Right lobe of liver (tissue), 6 donors: ENCODE results near the gene MACROD2. TPM values are rescaled to one million over a fixed set of nuclear protein-coding genes. Genes with fewer than 3 reads are reported as not detected.
"Not testable (repeated sequence)": the region's sequence is repeated elsewhere in the genome, so short reads cannot be mapped to it uniquely, and the experiment has no call there.

Source experiments
- ATAC-seq, 4 donors: fragments of 200-7000 bp; cut with Tn5 transposase; one replicate each; pipeline ENCODE4 v1.9.1; 2020; ENCODE audit warnings: mild to moderate bottlenecking in 4 of 4, moderate library complexity in 4 of 4
- DNase-seq, 3 donors: peaks; one replicate each; pipeline ENCODE4 v3.0.0-alpha.2; 2020
- H3K27ac ChIP-seq, 3 donors: fragments of 200-600 bp; one replicate each; pipeline ENCODE4 v1.8.0; 2022
- H3K27me3 ChIP-seq, 2 donors: fragments of 200-600 bp; one replicate each; pipeline ENCODE4 v1.8.0; 2022
- H3K36me3 ChIP-seq, 4 donors: fragments of 200-600 bp; sonication (generic) in 1 of 4; one replicate each; pipeline versions ENCODE4 v1.5.1 to v1.8.0; 2017 to 2022; ENCODE audit warnings: control low read depth in 1 of 4
- H3K4me1 ChIP-seq, 4 donors: fragments of 200-600 bp; sonication (generic) in 1 of 4; one replicate each; pipeline versions ENCODE4 v1.5.1 to v1.8.0; 2017 to 2022; ENCODE audit warnings: control low read depth in 1 of 4
- H3K4me3 ChIP-seq, 3 donors: fragments of 200-600 bp; one replicate each; pipeline ENCODE4 v1.8.0; 2022
- H3K9me3 ChIP-seq, 4 donors: fragments of 200-600 bp; sonication (generic) in 1 of 4; one replicate each; pipeline versions ENCODE4 v1.5.1 to v1.8.0; 2017 to 2022; ENCODE audit warnings: control low read depth in 1 of 4
- POLR2A ChIP-seq: fragments of 450-650 bp; IDR thresholded peaks from one replicate; pipeline ENCODE4 v1.6.1; 2017; ENCODE audit warnings: antibody characterized with exemption, mild to moderate bottlenecking
- WGBS: methylation state at CpG from one replicate; pipeline ENCODE4 v1.1.6; 2018; ENCODE audit warnings: low coverage, low lambda C conversion rate; ENCODE audit not compliant: insufficient coverage; ENCODE audit errors: missing lambda C conversion rate; 5-methylcytosine and 5-hydroxymethylcytosine counted together
- intact Hi-C, 2 donors: fragments of 100-400 bp; cut with DNase I; formaldehyde crosslinking; loops; one replicate each; pipeline versions ENCODE4 v1.11.2 to v1.14.1; 2022
- total RNA-seq, 6 experiments: library from RNA; depleted of rRNA in 2 of 6; stranded (reverse); fragments of >200 nt in 2 of 6; fragmentation: NEBNext Ultra II Directional in 3 of 6; extraction: Animal tissue kit (Norgen Biotek cat#: 25700) in 3 of 6; gene quantifications; one replicate each; pipeline versions ENCODE4 v1.1.0 to v1.2.4, GENCODE V29; 2016 to 2023
- TF ChIP-seq, protein P1 (sequence below), 4 donors: fragments of 200-600 bp in 3 of 4; fragments of 450-650 bp in 1 of 4; IDR thresholded peaks; one replicate each; pipeline versions ENCODE4 v1.5.1 to v1.8.0; 2016 to 2022; ENCODE audit warnings: antibody characterized with exemption in 4 of 4, mild to moderate bottlenecking in 2 of 4
- donor health status: DM: no; HTN: yes; CAD: no.
- donor health status: DM: no; HTN: no; CAD: no.
- donor health status: DM: no; HTN: no; CAD: no.
- donor health status: DM: no; HTN: yes; CAD: no.
- donor health status: DM: no; HTN: yes; CAD: no.

MACROD2 gene
- total RNA-seq, 6 experiments from 2014 or later, result 1.2 to 5.5 (median 3.3) TPM

DNA sequence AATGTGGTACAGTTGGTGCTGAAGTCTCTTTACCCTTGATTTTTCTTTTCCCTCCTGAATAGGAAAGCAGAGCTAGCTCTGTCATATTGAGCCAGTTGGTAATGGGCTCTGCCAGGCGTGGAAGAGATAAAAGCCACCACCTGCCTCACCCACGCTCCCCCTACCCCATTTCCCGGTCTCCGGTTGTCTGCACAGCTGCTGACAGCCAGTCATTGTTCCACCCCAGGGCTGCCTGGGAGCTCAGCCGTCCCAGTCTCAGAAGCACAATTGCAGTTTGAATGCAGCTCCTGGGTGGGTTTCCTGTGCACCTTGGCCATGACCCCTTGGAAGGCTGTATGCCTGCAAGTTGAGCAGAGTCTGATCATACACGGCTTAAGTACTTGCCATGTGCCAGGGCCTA is 1017.2 kb downstream of the MACROD2 start:
- TF ChIP-seq POLR2A, result no peak
- TF ChIP-seq, protein P1, sequence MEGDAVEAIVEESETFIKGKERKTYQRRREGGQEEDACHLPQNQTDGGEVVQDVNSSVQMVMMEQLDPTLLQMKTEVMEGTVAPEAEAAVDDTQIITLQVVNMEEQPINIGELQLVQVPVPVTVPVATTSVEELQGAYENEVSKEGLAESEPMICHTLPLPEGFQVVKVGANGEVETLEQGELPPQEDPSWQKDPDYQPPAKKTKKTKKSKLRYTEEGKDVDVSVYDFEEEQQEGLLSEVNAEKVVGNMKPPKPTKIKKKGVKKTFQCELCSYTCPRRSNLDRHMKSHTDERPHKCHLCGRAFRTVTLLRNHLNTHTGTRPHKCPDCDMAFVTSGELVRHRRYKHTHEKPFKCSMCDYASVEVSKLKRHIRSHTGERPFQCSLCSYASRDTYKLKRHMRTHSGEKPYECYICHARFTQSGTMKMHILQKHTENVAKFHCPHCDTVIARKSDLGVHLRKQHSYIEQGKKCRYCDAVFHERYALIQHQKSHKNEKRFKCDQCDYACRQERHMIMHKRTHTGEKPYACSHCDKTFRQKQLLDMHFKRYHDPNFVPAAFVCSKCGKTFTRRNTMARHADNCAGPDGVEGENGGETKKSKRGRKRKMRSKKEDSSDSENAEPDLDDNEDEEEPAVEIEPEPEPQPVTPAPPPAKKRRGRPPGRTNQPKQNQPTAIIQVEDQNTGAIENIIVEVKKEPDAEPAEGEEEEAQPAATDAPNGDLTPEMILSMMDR (IDR thresholded peaks at IDR 0.05), result no peak

DNA sequence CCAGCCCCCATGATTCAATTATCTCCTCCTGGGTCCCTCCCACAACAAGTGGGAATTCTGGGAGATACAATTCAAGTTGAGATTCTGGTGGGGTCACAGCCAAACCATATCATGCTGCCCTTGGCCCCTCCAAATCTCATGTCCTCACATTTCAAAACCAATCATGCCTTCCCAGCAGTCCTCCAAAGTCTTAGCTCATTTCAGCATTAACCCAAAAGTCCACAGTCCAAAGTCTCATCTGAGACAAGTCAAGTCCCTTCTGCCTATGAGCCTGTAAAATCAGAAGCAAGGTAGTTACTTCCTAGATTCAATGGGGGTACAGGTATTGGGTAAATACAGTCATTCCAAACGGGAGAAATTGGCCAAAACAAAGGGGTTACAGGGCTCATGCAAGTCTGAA is 1021.6 kb downstream of the MACROD2 start:
- H3K27ac ChIP-seq, H3K4me1 ChIP-seq, H3K27me3 ChIP-seq, DNase-seq, ATAC-seq, H3K4me3 ChIP-seq, H3K36me3 ChIP-seq, H3K9me3 ChIP-seq, intact Hi-C loops: not testable (repeated sequence)
- WGBS, result 80% methylated on average over 1 of the region's 1 CpG

More for the DNA sequence above, 1017.2 kb downstream of the MACROD2 start:
- no peak for DNase-seq
- H3K36me3 ChIP-seq, result no peaks in the 10 kb centered on the region
- H3K9me3 ChIP-seq, result no peaks in the 10 kb centered on the region
- H3K27ac ChIP-seq, result no peak overlapping the region
- no peak for ATAC-seq
- H3K4me1 ChIP-seq, result no peaks in the 10 kb centered on the region
- no peak overlapping the region for H3K4me3 ChIP-seq
- intact Hi-C loops, result no loop called here
- WGBS, result 85% methylated on average over 4 of the region's 6 CpGs
- H3K27me3 ChIP-seq, result no peaks in the 10 kb centered on the region

DNA sequence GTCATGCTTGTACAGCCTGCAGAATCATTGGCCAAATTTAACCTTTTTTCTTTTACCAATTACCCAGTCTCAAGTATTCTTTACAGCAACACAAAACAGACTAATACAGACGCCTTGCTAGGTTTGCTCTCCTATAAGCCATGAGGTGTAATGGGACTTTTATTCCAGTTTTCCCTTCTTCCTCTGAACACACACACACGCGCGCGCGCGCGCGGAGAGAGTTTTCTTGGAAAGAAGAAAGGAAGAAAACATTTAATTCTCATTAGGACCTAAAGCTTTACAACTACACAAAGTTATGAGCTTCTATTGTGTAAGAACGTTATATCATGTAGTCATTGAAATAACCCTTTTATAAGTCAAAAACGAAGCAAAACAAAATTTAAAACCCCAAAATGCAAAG is 1023.6 kb downstream of the MACROD2 start:
- WGBS, result 85% methylated on average over 11 of the region's 11 CpGs
- H3K27ac ChIP-seq, result no peak overlapping the region
- ATAC-seq, result no peak

DNA sequence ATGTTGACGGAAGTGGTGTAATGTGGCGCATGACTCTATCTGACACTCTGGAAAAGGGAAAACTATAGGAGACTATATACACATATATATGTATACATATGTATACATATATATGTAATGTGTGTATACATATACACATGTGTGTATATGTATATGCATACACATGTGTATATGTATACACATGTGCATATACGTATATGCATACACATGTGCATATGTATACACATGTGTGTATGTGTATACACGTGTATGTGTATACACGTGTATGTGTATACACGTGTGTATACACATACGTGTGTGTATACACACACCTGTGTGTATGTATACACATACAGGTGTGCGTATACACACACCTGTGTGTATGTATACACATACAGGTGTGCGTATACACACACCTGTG is 1025.5 kb downstream of the MACROD2 start:
- TF ChIP-seq POLR2A, result no peak
- TF ChIP-seq, protein P1 (IDR thresholded peaks at IDR 0.05), result no peak
- Histone ChIP-seq H3K27ac (no peak overlapping the region), H3K4me3 (no peak overlapping the region), H3K27me3 (no peaks in the 10 kb centered on the region), H3K9me3 (no peaks in the 10 kb centered on the region), H3K4me1 (no peaks in the 10 kb centered on the region), H3K36me3 (no peaks in the 10 kb centered on the region)
- ATAC-seq, result no peak
- WGBS, result 90% methylated on average over 9 of the region's 9 CpGs
- intact Hi-C loops, result no loop called here
- no peak for DNase-seq

More for the DNA sequence above, 1023.6 kb downstream of the MACROD2 start:
- Histone ChIP-seq H3K36me3 (no peaks in the 10 kb centered on the region), H3K27me3 (no peaks in the 10 kb centered on the region), H3K4me1 (no peaks in the 10 kb centered on the region), H3K9me3 (no peaks in the 10 kb centered on the region), H3K4me3 (no peak overlapping the region)
- TF ChIP-seq POLR2A, result no peak
- TF ChIP-seq, protein P1 (IDR thresholded peaks at IDR 0.05), result no peak
- no peak for DNase-seq
- intact Hi-C loops, result no loop called here

DNA sequence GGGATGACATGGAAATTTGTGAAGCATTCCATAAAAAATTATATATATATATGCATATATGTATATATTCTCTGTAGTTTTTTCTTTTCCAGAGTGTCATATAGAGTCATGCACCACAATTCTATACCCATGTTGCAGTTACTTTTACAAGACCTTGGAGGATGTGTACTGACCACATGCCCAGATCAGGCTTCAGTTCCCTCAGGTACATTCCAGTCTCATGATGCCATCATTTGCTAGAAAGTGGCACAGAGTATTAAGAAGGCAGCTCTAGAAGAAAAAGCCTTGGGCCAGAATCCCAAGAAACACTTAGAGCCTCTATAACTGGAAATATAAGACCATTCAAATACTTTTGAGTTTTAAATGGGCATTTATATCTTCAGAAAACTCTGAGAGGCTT is 1027.6 kb downstream of the MACROD2 start:
- no peak overlapping the region for H3K27ac ChIP-seq
- no peaks in the 10 kb centered on the region for H3K36me3 ChIP-seq
- no peak for DNase-seq
- TF ChIP-seq POLR2A, result no peak
- TF ChIP-seq, protein P1 (IDR thresholded peaks at IDR 0.05), result no peak
- no peaks in the 10 kb centered on the region for H3K9me3 ChIP-seq
- H3K4me3 ChIP-seq, result no peak overlapping the region
- intact Hi-C loops, result no loop called here
- ATAC-seq, result no peak
- no peaks in the 10 kb centered on the region for H3K27me3 ChIP-seq
- H3K4me1 ChIP-seq, result no peaks in the 10 kb centered on the region
